Measurements from ENCODE around the gene KDM3B. TPM values are rescaled to one million over a fixed set of nuclear protein-coding genes. Genes with fewer than 3 reads are reported as not detected.

Gene KDM3B
- total RNA-seq, 1 experiment from 2014 or later: 89.2 TPM

DNA sequence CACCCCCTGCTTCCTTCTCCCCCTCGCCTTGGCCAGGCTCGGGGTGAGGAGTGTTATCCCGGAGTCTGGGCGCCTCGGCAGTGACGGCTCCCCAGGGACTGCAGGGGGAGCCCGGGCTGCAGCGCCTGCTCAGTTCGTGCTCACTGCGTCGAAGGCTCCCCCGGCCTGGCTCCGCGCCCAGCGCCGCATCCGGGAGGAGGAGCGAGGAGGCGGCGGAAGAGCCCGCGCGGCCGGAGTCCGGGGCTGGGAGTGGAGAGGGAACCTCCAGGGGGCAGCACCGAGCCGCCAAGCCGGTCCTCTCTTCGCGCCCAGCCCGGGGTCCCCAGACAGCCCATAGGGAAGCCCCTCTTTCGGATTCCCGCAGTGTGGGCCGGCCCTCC is 111.5 kb downstream of the KDM3B start:
- Histone ChIP-seq H3K27me3 (ENCODE audit: insufficient read depth, low read length) (no peaks in the 10 kb centered on the region; the same call in 1 of the 2 replicates), H2AK5ac (ENCODE audit: insufficient read length, low read length) (no peak overlapping the region), H3K9ac (ENCODE audit: extremely low read depth, insufficient read length, low read length) (peak overlapping the region; percentile 64), H2BK15ac (ENCODE audit: low read depth, low read length) (no peak overlapping the region), H3K56ac (ENCODE audit: insufficient read length, low read depth, low read length) (no peak overlapping the region), H3K23ac (ENCODE audit: insufficient read length, low read depth, low read length) (no peak overlapping the region), H2BK5ac (ENCODE audit: insufficient read length, low read length) (no peak overlapping the region), H3K27ac (ENCODE audit: insufficient read length, low read depth, low read length) (no peak overlapping the region), H3K79me1 (ENCODE audit: insufficient read depth, low read depth, low read length, poor library complexity, severe bottlenecking) (no peaks in the 10 kb centered on the region), H3K14ac (ENCODE audit: insufficient read depth, low read length) (peak overlapping the region; percentile 69; the same call in 1 of the 2 replicates), H3K4ac (ENCODE audit: low read depth, low read length) (no peak overlapping the region; the same call in 1 of the 2 replicates), H2BK20ac (ENCODE audit: low read depth, low read length, poor library complexity, severe bottlenecking) (no peak overlapping the region), H2AFZ (ENCODE audit: low read length) (no peak overlapping the region), H2BK120ac (ENCODE audit: low read depth, low read length, poor library complexity, severe bottlenecking) (no peak overlapping the region), H3K79me2 (ENCODE audit: insufficient read depth, low read length) (no peaks in the 10 kb centered on the region), H4K8ac (replicated peaks; ENCODE audit: insufficient read length, low read depth, low read length) (no peak overlapping the region), H3K4me1 (ENCODE audit: insufficient read depth, low read length) (no peaks in the 10 kb centered on the region), H3K9me3 (ENCODE audit: control insufficient read depth, low read depth, low read length) (no peaks in the 10 kb centered on the region), H3K18ac (ENCODE audit: insufficient read length, low read depth, low read length) (peak overlapping the region; percentile 61), H3T11ph (ENCODE audit: low read length) (no peak overlapping the region), H2BK12ac (ENCODE audit: insufficient read length, low read depth, low read length) (no peak overlapping the region), H3K23me2 (ENCODE audit: insufficient read length, low read depth, low read length, poor library complexity, severe bottlenecking) (peaks cover 23% of the 10 kb centered on the region), H4K91ac (ENCODE audit: insufficient read length, low read depth, low read length) (no peak overlapping the region), H4K5ac (ENCODE audit: insufficient read length, low read depth, low read length) (no peak overlapping the region), H3K4me2 (ENCODE audit: insufficient read depth, insufficient read length, low read length) (peak overlapping the region; percentile 67), H4K20me1 (ENCODE audit: control insufficient read depth, insufficient read depth, insufficient read length) (no peaks in the 10 kb centered on the region)
- Mint-ChIP-seq H3K4me1 (peaks cover 29 to 33% of the 10 kb centered on the region in 2 experiments), H3K4me3 (peak overlapping the region; percentile 86), H3K36me3 (ENCODE audit: insufficient read depth in 1 of 3, low read depth in 3 of 3) (peaks cover 18 to 26% (median 26%) of the 10 kb centered on the region in 3 experiments), H3K27me3 (ENCODE audit: low read depth) (peaks cover 19% of the 10 kb centered on the region), H3K27ac (peak overlapping the region in 2 of 3 experiments; percentile 86 to 94; a peak in 4 of 7 replicates), H3K9me3 (peaks cover 0 to 11% of the 10 kb centered on the region in 2 experiments; a peak in 3 of 5 replicates)
- TF ChIP-seq, protein P1, sequence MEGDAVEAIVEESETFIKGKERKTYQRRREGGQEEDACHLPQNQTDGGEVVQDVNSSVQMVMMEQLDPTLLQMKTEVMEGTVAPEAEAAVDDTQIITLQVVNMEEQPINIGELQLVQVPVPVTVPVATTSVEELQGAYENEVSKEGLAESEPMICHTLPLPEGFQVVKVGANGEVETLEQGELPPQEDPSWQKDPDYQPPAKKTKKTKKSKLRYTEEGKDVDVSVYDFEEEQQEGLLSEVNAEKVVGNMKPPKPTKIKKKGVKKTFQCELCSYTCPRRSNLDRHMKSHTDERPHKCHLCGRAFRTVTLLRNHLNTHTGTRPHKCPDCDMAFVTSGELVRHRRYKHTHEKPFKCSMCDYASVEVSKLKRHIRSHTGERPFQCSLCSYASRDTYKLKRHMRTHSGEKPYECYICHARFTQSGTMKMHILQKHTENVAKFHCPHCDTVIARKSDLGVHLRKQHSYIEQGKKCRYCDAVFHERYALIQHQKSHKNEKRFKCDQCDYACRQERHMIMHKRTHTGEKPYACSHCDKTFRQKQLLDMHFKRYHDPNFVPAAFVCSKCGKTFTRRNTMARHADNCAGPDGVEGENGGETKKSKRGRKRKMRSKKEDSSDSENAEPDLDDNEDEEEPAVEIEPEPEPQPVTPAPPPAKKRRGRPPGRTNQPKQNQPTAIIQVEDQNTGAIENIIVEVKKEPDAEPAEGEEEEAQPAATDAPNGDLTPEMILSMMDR (conservative IDR thresholded peaks at IDR 0.05): peak; percentile 97
- DNase-seq: peak; percentile 92
- WGBS (ENCODE audit: extremely low coverage, insufficient read length, low lambda C conversion rate): no CpG with 5 or more reads among the region's 34 CpGs
